Osteoblast (primary cell): Measurements from ENCODE around the gene ACTR8. TPM values are rescaled to one million over a fixed set of nuclear protein-coding genes. Genes with fewer than 3 reads are reported as not detected.

ENCODE experiments used
- DNase-seq: peaks from one replicate; pipeline ENCODE4 v3.0.0; 2011; ENCODE audit warnings: low spot score, mixed read lengths; ENCODE audit not compliant: insufficient read length; ENCODE audit errors: missing footprints
- H2AFZ ChIP-seq: 2 replicates; pipeline ENCODE4 v1.6.0; 2011; ENCODE audit warnings: mild to moderate bottlenecking, low read length
- H3K27ac ChIP-seq: 2 replicates; pipeline ENCODE4 v1.5.1; 2011; ENCODE audit warnings: mild to moderate bottlenecking, low read depth, low read length, moderate library complexity
- H3K27me3 ChIP-seq: 2 replicates; pipeline ENCODE4 v1.6.0; 2012; ENCODE audit warnings: mild to moderate bottlenecking, control low read depth, inconsistent platforms, low read length, moderate library complexity; ENCODE audit not compliant: insufficient read depth
- H3K36me3 ChIP-seq: 2 replicates; pipeline ENCODE4 v1.5.1; 2011; ENCODE audit warnings: mild to moderate bottlenecking, low read length, control low read depth, moderate library complexity; ENCODE audit not compliant: insufficient read depth
- H3K4me1 ChIP-seq: 2 replicates; pipeline ENCODE4 v1.5.1; 2011; ENCODE audit warnings: mild to moderate bottlenecking, low read length, control low read depth, moderate library complexity; ENCODE audit not compliant: insufficient read depth
- H3K4me2 ChIP-seq: 2 replicates; pipeline ENCODE4 v1.6.0; 2011; ENCODE audit warnings: mild to moderate bottlenecking, low read length; ENCODE audit not compliant: insufficient read depth
- H3K4me3 ChIP-seq: fragments of 200-600 bp; sonication (generic); 3 replicates; pipeline ENCODE4 v1.5.1; 2012; ENCODE audit warnings: mild to moderate bottlenecking, low read length, inconsistent platforms; ENCODE audit not compliant: insufficient read depth
- H3K79me2 ChIP-seq: 2 replicates; pipeline ENCODE4 v1.6.0; 2012; ENCODE audit warnings: mild to moderate bottlenecking, low read length, control low read depth, inconsistent platforms; ENCODE audit not compliant: insufficient read depth
- H3K9me3 ChIP-seq: 2 replicates; pipeline ENCODE4 v1.5.1; 2011; ENCODE audit warnings: low read depth, low read length, control low read depth
- H4K20me1 ChIP-seq: 2 replicates; pipeline ENCODE4 v1.6.0; 2012; ENCODE audit warnings: mild to moderate bottlenecking, low read length, control low read depth; ENCODE audit not compliant: insufficient read depth
- CTCF ChIP-seq: IDR thresholded peaks from 2 replicates; pipeline ENCODE4 v1.5.1; 2011; ENCODE audit warnings: mild to moderate bottlenecking, low read depth, low read length, moderate library complexity; ENCODE audit errors: extremely low read depth
- total RNA-seq: library from RNA; depleted of rRNA; stranded (reverse); fragments of >200 nt; gene quantifications from 2 replicates; pipeline ENCODE4 v1.2.3, GENCODE V29; 2012

ACTR8 gene
- total RNA-seq, 1 donor = 35.1 TPM

GRCh38 chr3:53823956-53824657 is 57.8 kb downstream of the ACTR8 start:
- H2AFZ ChIP-seq = no peak overlapping the region
- no peak overlapping the region for H3K27ac ChIP-seq
- H3K9me3 ChIP-seq = no peaks in the 10 kb centered on the region
- H3K4me1 ChIP-seq = no peaks in the 10 kb centered on the region
- no peaks in the 10 kb centered on the region for H3K79me2 ChIP-seq
- H3K4me3 ChIP-seq = no peak overlapping the region
- no peaks in the 10 kb centered on the region for H3K27me3 ChIP-seq
- H3K4me2 ChIP-seq = no peak overlapping the region
- no peaks in the 10 kb centered on the region for H3K36me3 ChIP-seq
- TF ChIP-seq CTCF = no peak
- DNase-seq = no peak
- H4K20me1 ChIP-seq = no peaks in the 10 kb centered on the region

DNA sequence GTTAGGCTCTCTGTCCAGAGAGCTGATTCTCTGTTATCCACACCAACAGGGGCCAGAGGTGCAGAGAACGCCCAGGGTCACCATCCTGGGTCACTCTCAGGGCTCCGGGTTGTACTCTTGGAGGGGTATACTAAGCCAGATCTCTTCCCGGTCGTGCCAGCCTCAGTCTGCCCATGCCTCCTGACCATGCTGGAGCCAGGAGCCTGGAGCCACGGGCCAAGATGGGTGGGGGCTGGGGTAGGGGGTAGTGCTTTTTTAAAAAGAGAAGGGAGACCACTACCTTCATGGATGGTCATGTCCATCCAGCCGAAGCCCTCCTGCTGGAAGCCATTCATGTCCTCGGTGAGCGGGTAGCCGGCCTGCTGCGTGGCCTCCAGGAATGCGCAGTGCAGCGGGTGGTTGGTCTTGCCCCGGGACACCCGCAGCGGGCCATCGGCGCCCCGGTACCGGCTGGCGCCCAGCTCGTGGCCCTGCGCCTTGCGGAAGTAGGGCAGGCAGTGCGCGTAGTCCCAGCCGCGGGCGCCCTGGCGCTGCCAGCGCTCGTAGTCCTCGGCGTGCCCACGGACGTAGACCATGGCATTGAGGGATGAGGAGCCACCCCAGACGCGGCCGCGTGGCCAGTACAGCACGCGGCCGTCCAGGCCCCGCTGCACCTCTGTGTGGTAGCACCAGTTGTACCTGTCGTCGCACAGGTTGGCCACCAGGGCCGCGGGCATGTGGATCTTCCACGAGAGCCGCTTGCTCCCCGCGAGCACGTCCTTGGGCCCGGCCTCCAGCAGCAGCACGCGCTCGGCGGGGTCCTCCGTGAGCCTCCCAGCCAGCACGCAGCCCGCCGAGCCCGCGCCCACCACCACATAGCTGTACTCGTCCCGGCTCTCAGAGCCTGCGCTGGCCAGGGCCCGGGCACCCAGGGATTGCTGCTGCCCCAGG is 58.7 kb downstream of the ACTR8 start:
- H4K20me1 ChIP-seq = no peaks in the 10 kb centered on the region
- no peak overlapping the region for H3K4me3 ChIP-seq
- no peaks in the 10 kb centered on the region for H3K9me3 ChIP-seq
- no peak overlapping the region for H2AFZ ChIP-seq
- DNase-seq = no peak
- no peaks in the 10 kb centered on the region for H3K4me1 ChIP-seq
- no peaks in the 10 kb centered on the region for H3K79me2 ChIP-seq
- H3K27ac ChIP-seq = no peak overlapping the region
- no peaks in the 10 kb centered on the region for H3K36me3 ChIP-seq
- no peak for TF ChIP-seq CTCF
- no peaks in the 10 kb centered on the region for H3K27me3 ChIP-seq
- H3K4me2 ChIP-seq = no peak overlapping the region

DNA sequence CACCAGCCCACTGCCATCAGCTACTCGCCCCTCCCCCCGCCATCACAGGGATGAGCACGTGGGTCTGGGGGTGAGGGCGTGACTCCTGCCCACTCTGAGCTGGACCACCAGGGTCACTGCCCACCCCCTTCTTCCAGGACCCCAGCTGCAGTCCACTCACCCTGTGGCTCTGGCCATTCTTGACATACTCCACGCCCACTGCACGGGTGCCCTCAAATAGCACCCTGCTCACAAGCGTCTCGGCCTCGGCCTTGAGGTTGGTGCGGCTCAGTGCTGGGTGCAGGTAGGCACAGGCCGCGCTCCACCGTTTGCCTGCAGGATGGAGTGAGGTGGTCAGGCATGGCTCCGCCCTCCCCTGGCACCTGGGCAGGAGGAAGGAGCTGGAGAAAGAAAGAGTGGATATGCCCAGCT is 59.6 kb downstream of the ACTR8 start:
- Histone ChIP-seq H2AFZ (no peak overlapping the region), H3K4me2 (no peak overlapping the region), H3K79me2 (no peaks in the 10 kb centered on the region), H3K9me3 (no peaks in the 10 kb centered on the region), H3K27ac (no peak overlapping the region), H4K20me1 (no peaks in the 10 kb centered on the region), H3K4me3 (no peak overlapping the region), H3K27me3 (no peaks in the 10 kb centered on the region), H3K4me1 (no peaks in the 10 kb centered on the region), H3K36me3 (no peaks in the 10 kb centered on the region)
- no peak for DNase-seq
- TF ChIP-seq CTCF = no peak

DNA sequence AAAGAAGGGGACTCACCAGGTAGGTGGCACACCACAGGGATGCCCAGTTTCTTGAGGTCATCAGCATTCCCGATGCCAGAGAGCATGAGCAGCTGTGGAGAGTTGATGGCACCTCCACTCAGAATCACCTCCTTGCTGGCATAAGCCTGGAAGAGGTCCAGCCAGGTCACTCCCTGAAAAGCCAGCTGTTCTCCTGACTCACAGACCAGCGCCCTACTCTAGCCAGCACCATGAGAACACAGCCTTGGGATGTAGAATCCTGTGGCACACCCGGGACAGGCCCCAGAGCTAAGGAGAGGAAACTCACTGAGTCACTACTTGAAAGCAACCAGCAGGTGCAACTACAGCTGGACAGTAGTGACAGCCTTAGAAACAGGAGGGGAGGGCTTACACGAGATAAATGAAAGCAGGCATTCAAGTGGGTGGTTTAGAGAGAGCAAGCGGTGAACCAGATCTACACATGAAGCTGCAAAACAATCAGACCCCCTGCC is 60.3 kb downstream of the ACTR8 start:
- H3K27me3 ChIP-seq = no peaks in the 10 kb centered on the region
- no peaks in the 10 kb centered on the region for H3K79me2 ChIP-seq
- H3K4me2 ChIP-seq = no peak overlapping the region
- H4K20me1 ChIP-seq = no peaks in the 10 kb centered on the region
- H3K27ac ChIP-seq = no peak overlapping the region
- H3K9me3 ChIP-seq = no peaks in the 10 kb centered on the region
- no peak overlapping the region for H2AFZ ChIP-seq
- no peak for TF ChIP-seq CTCF
- H3K36me3 ChIP-seq = no peaks in the 10 kb centered on the region
- DNase-seq = no peak
- H3K4me3 ChIP-seq = no peak overlapping the region
- no peaks in the 10 kb centered on the region for H3K4me1 ChIP-seq
